H9 (cell line): ENCODE results near the gene TMEM213. TPM values are rescaled to one million over a fixed set of nuclear protein-coding genes. Genes with fewer than 3 reads are reported as not detected.

ENCODE experiments used
- DNase-seq: peaks from one replicate; pipeline ENCODE4 v3.0.0-alpha.2; 2017
- H2AFZ ChIP-seq: one replicate; pipeline ENCODE4 v1.6.1; 2013; ENCODE audit warnings: mild to moderate bottlenecking, low read length, control low read depth, moderate library complexity
- H2AK5ac ChIP-seq: 2 replicates; pipeline ENCODE4 v1.6.1; 2013; ENCODE audit warnings: low read length, control low read depth, mixed read lengths; ENCODE audit not compliant: insufficient read length
- H2BK120ac ChIP-seq: one replicate; pipeline ENCODE4 v1.6.1; 2013; ENCODE audit warnings: low read depth, mild to moderate bottlenecking, low read length, control low read depth, inconsistent platforms; ENCODE audit not compliant: poor library complexity, severe bottlenecking
- H2BK12ac ChIP-seq: 2 replicates; pipeline ENCODE4 v1.6.1; 2013; ENCODE audit warnings: low read length, control low read depth, mixed read lengths, low read depth; ENCODE audit not compliant: insufficient read length
- H2BK15ac ChIP-seq: 2 replicates; pipeline ENCODE4 v1.6.1; 2013; ENCODE audit warnings: low read depth, low read length, control low read depth
- H2BK20ac ChIP-seq: one replicate; pipeline ENCODE4 v1.6.1; 2013; ENCODE audit warnings: low read depth, mild to moderate bottlenecking, low read length, control low read depth, inconsistent platforms; ENCODE audit not compliant: poor library complexity, severe bottlenecking
- H2BK5ac ChIP-seq: 2 replicates; pipeline ENCODE4 v1.6.1; 2013; ENCODE audit warnings: low read length, control low read depth, mixed read lengths; ENCODE audit not compliant: insufficient read length
- H3K14ac ChIP-seq: 2 replicates; pipeline ENCODE4 v1.6.1; 2013; ENCODE audit warnings: low read length, control low read depth; ENCODE audit not compliant: insufficient read depth
- H3K18ac ChIP-seq: 2 replicates; pipeline ENCODE4 v1.6.1; 2013; ENCODE audit warnings: low read depth, mild to moderate bottlenecking, mixed read lengths, low read length, control low read depth; ENCODE audit not compliant: insufficient read length
- H3K23ac ChIP-seq: 2 replicates; pipeline ENCODE4 v1.6.1; 2013; ENCODE audit warnings: low read length, control low read depth, mixed read lengths, low read depth; ENCODE audit not compliant: insufficient read length
- H3K23me2 ChIP-seq: 2 replicates; pipeline ENCODE4 v1.6.1; 2013; ENCODE audit warnings: low read depth, mild to moderate bottlenecking, mixed read lengths, low read length, control low read depth; ENCODE audit not compliant: insufficient read length, poor library complexity, severe bottlenecking
- H3K27ac ChIP-seq: 2 replicates; pipeline ENCODE4 v1.5.1; 2013; ENCODE audit warnings: low read length, control low read depth, mixed read lengths, low read depth; ENCODE audit not compliant: insufficient read length
- H3K27me3 ChIP-seq: 2 replicates; pipeline ENCODE4 v1.6.1; 2013; ENCODE audit warnings: low read length, control low read depth, inconsistent platforms; ENCODE audit not compliant: insufficient read depth
- H3K4ac ChIP-seq: 2 replicates; pipeline ENCODE4 v1.6.1; 2013; ENCODE audit warnings: low read depth, mild to moderate bottlenecking, control low read depth, inconsistent platforms, low read length, moderate library complexity
- H3K4me1 ChIP-seq: 2 replicates; pipeline ENCODE4 v1.6.1; 2013; ENCODE audit warnings: low read length, control low read depth, inconsistent platforms; ENCODE audit not compliant: insufficient read depth
- H3K4me2 ChIP-seq: 2 replicates; pipeline ENCODE4 v1.6.1; 2013; ENCODE audit warnings: low read length, control low read depth, mixed read lengths; ENCODE audit not compliant: insufficient read length, insufficient read depth
- H3K56ac ChIP-seq: 2 replicates; pipeline ENCODE4 v1.6.1; 2013; ENCODE audit warnings: low read depth, mild to moderate bottlenecking, mixed read lengths, low read length, control low read depth; ENCODE audit not compliant: insufficient read length
- H3K79me1 ChIP-seq: 2 replicates; pipeline ENCODE4 v1.6.1; 2013; ENCODE audit warnings: low read depth, mild to moderate bottlenecking, moderate library complexity, low read length, control low read depth, inconsistent platforms; ENCODE audit not compliant: insufficient read depth, poor library complexity, severe bottlenecking
- H3K79me2 ChIP-seq: 2 replicates; pipeline ENCODE4 v1.6.1; 2013; ENCODE audit warnings: low read length, control low read depth, inconsistent platforms; ENCODE audit not compliant: insufficient read depth
- H3K9ac ChIP-seq: 2 replicates; pipeline ENCODE4 v1.6.1; 2013; ENCODE audit warnings: low read length, control low read depth, mixed read lengths; ENCODE audit not compliant: insufficient read length; ENCODE audit errors: extremely low read depth
- H3K9me3 ChIP-seq: one replicate; pipeline ENCODE4 v1.6.1; 2013; ENCODE audit warnings: low read depth, low read length, inconsistent platforms; ENCODE audit not compliant: control insufficient read depth
- H3T11ph ChIP-seq: one replicate; pipeline ENCODE4 v1.6.1; 2013; ENCODE audit warnings: mild to moderate bottlenecking, low read length, control low read depth, inconsistent platforms
- H4K20me1 ChIP-seq: one replicate; pipeline ENCODE4 v1.6.1; 2013; ENCODE audit not compliant: control insufficient read depth, insufficient read length, insufficient read depth
- H4K5ac ChIP-seq: 2 replicates; pipeline ENCODE4 v1.6.1; 2013; ENCODE audit warnings: low read depth, mild to moderate bottlenecking, mixed read lengths, low read length, control low read depth; ENCODE audit not compliant: insufficient read length
- H4K8ac ChIP-seq: replicated peaks from 2 replicates; pipeline ENCODE4 v1.6.1; 2013; ENCODE audit warnings: low read length, control low read depth, mixed read lengths, low read depth; ENCODE audit not compliant: insufficient read length
- H4K91ac ChIP-seq: 2 replicates; pipeline ENCODE4 v1.6.1; 2013; ENCODE audit warnings: low read depth, mild to moderate bottlenecking, moderate library complexity, mixed read lengths, low read length, control low read depth; ENCODE audit not compliant: insufficient read length
- H3K27ac Mint-ChIP-seq, 3 experiments: 2 replicates in 2 of 3; 3 replicates in 1 of 3; pipeline ENCODE4 v1.8.0; 2020 to 2021; ENCODE audit warnings: mixed read lengths in 3 of 3, mild to moderate bottlenecking in 1 of 3, moderate library complexity in 1 of 3
- H3K27me3 Mint-ChIP-seq: 2 replicates; pipeline ENCODE4 v1.8.0; 2021; ENCODE audit warnings: low read depth, mild to moderate bottlenecking, moderate library complexity, mixed read lengths
- H3K36me3 Mint-ChIP-seq, 3 experiments: 2 replicates in 2 of 3; 3 replicates in 1 of 3; pipeline ENCODE4 v1.8.0; 2020 to 2021; ENCODE audit warnings: low read depth in 3 of 3, mixed read lengths in 3 of 3; ENCODE audit not compliant: insufficient read depth in 1 of 3
- H3K4me1 Mint-ChIP-seq, 2 experiments: 2 replicates each; pipeline ENCODE4 v1.8.0; 2020; ENCODE audit warnings: mixed read lengths in 2 of 2
- H3K4me3 Mint-ChIP-seq, 2 experiments: 2 replicates in 1 of 2; 3 replicates in 1 of 2; pipeline ENCODE4 v1.8.0; 2020 to 2021; ENCODE audit warnings: mild to moderate bottlenecking in 2 of 2, mixed read lengths in 2 of 2, moderate library complexity in 1 of 2
- H3K9me3 Mint-ChIP-seq, 2 experiments: 2 replicates in 1 of 2; 3 replicates in 1 of 2; pipeline ENCODE4 v1.8.0; 2020; ENCODE audit warnings: mild to moderate bottlenecking in 2 of 2, mixed read lengths in 2 of 2, moderate library complexity in 1 of 2
- WGBS: extraction: QIAGEN DNeasy Blood & Tissue Kit; methylation state at CpG from one replicate; pipeline ENCODE4 v1.1.7; 2013; ENCODE audit warnings: missing lambda C conversion rate, low lambda C conversion rate, mixed read lengths; ENCODE audit not compliant: insufficient read length; ENCODE audit errors: extremely low coverage; 5-methylcytosine and 5-hydroxymethylcytosine counted together
- total RNA-seq: library from RNA; stranded (reverse); gene quantifications from 2 replicates; pipeline ENCODE4 v1.2.1, GENCODE V29; 2021
- TF ChIP-seq, protein P1 (sequence below): fragments of 200-600 bp; sonication (generic); conservative IDR thresholded peaks from 3 replicates; pipeline ENCODE4 v1.8.0; 2021; ENCODE audit warnings: antibody characterized with exemption, mild to moderate bottlenecking

TMEM213 gene
- total RNA-seq, 1 experiment from 2014 or later: 0.22 TPM

DNA sequence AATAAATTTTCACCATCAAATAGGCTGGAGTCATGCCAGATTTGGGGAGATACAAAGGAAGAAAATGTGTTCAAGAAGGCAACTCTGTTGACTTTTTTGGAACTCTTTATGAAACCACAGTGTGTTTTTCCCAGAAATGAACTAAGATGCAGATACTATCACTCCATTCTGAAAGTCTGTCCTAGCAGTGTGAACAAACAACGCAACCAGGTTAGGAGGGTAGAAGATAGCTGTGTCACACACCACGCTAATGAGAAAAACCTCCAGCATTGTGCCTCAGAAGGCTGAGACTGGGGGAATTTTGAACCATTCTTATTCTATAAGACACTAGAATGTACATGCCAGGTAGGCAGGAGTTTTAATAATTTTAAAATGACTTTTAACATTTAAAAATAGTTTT, 16.2 kb downstream of the TMEM213 start:
- Histone ChIP-seq H3K9me3 (no peaks in the 10 kb centered on the region), H4K20me1 (no peaks in the 10 kb centered on the region), H3K56ac (no peak overlapping the region), H3T11ph (no peak overlapping the region), H2BK12ac (no peak overlapping the region), H3K23me2 (no peaks in the 10 kb centered on the region), H3K9ac (no peak overlapping the region), H2BK5ac (no peak overlapping the region), H2BK20ac (no peak overlapping the region), H2BK120ac (no peak overlapping the region), H3K4me1 (no peaks in the 10 kb centered on the region), H3K4ac (no peak overlapping the region), H3K23ac (no peak overlapping the region), H3K27ac (no peak overlapping the region), H4K5ac (no peak overlapping the region), H3K14ac (no peak overlapping the region), H4K91ac (no peak overlapping the region), H3K27me3 (no peaks in the 10 kb centered on the region), H2AFZ (no peak overlapping the region), H3K79me2 (no peaks in the 10 kb centered on the region), H2BK15ac (no peak overlapping the region), H2AK5ac (no peak overlapping the region), H4K8ac (no peak overlapping the region), H3K18ac (no peak overlapping the region), H3K79me1 (no peaks in the 10 kb centered on the region), H3K4me2 (no peak overlapping the region)
- Mint-ChIP-seq H3K9me3 (no peaks in the 10 kb centered on the region), H3K27me3 (no peaks in the 10 kb centered on the region; the same call in 1 of the 2 replicates), H3K36me3 (no peaks in the 10 kb centered on the region), H3K4me3 (no peak overlapping the region), H3K27ac (no peak overlapping the region), H3K4me1 (no peaks in the 10 kb centered on the region)
- TF ChIP-seq, protein P1, sequence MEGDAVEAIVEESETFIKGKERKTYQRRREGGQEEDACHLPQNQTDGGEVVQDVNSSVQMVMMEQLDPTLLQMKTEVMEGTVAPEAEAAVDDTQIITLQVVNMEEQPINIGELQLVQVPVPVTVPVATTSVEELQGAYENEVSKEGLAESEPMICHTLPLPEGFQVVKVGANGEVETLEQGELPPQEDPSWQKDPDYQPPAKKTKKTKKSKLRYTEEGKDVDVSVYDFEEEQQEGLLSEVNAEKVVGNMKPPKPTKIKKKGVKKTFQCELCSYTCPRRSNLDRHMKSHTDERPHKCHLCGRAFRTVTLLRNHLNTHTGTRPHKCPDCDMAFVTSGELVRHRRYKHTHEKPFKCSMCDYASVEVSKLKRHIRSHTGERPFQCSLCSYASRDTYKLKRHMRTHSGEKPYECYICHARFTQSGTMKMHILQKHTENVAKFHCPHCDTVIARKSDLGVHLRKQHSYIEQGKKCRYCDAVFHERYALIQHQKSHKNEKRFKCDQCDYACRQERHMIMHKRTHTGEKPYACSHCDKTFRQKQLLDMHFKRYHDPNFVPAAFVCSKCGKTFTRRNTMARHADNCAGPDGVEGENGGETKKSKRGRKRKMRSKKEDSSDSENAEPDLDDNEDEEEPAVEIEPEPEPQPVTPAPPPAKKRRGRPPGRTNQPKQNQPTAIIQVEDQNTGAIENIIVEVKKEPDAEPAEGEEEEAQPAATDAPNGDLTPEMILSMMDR: no peak
- no peak for DNase-seq
- no CpG with 5 or more reads among the region's 2 CpGs for WGBS
